GM19193 (cell line): ENCODE results near the gene ZBTB22.

Experiments used
- POLR2A ChIP-seq: IDR thresholded peaks from 4 replicates; pipeline ENCODE4 v1.6.1; 2011; ENCODE audit not compliant: insufficient read depth, insufficient read length; ENCODE audit errors: extremely low read depth

The ZBTB22 gene

GRCh38 chr6:33289784-33290315 is 27.7 kb downstream of the ZBTB22 start:
- no peak for TF ChIP-seq POLR2A

- TF ChIP-seq POLR2A = peak; percentile 51
Observed at GRCh38 chr6:33288921-33289783, 28.4 kb downstream of the ZBTB22 start, which contains the start of the genes PFDN6 and WDR46. Gene PFDN6, plus strand, starts transcription at chr6:33289601. Its CDS starts 256 bp downstream, at chr6:33289857. Gene WDR46, minus strand, starts transcription at chr6:33289239. Its CDS starts 69 bp downstream, at chr6:33289170.

- no peak for TF ChIP-seq POLR2A
Observed at GRCh38 chr6:33288141-33288920, 29.2 kb downstream of the ZBTB22 start.

GRCh38 chr6:33286946-33287914 is 30.3 kb downstream of the ZBTB22 start:
- no peak for TF ChIP-seq POLR2A

GRCh38 chr6:33280539-33280938 is 37.0 kb downstream of the ZBTB22 start:
- no peak for TF ChIP-seq POLR2A

- TF ChIP-seq POLR2A = no peak
Observed at GRCh38 chr6:33279971-33280511, 37.5 kb downstream of the ZBTB22 start.

GRCh38 chr6:33279257-33279695 is 38.3 kb downstream of the ZBTB22 start:
- no peak for TF ChIP-seq POLR2A

GRCh38 chr6:33278810-33279209 is 38.7 kb downstream of the ZBTB22 start:
- TF ChIP-seq POLR2A = no peak

- no peak for TF ChIP-seq POLR2A
Observed at GRCh38 chr6:33278392-33278741, 39.2 kb downstream of the ZBTB22 start.

- no peak for TF ChIP-seq POLR2A
Observed at GRCh38 chr6:33277663-33278391, 39.7 kb downstream of the ZBTB22 start.

- peak; percentile 80 for TF ChIP-seq POLR2A
Observed at GRCh38 chr6:33276864-33277662, 40.5 kb downstream of the ZBTB22 start, which contains the start of gene B3GALT4. Gene B3GALT4, plus strand, starts transcription at chr6:33277123. Its CDS starts 297 bp downstream, at chr6:33277420.

GRCh38 chr6:33276581-33276863 is 41.0 kb downstream of the ZBTB22 start:
- TF ChIP-seq POLR2A = no peak

- peak; percentile 38 for TF ChIP-seq POLR2A
Observed at GRCh38 chr6:33273924-33274902, 43.3 kb downstream of the ZBTB22 start.
